HCT116 (cell line): Measurements from ENCODE around the gene OR56A4. TPM values are rescaled to one million over a fixed set of nuclear protein-coding genes. Genes with fewer than 3 reads are reported as not detected.
"Not testable (repeated sequence)": the region's sequence is repeated elsewhere in the genome, so short reads cannot be mapped to it uniquely, and the experiment has no call there.

Experiments used
- ATAC-seq: fragments of 200-7000 bp; cut with Tn5 transposase; 2 replicates; pipeline ENCODE4 v1.9.1; 2020; ENCODE audit warnings: mild to moderate bottlenecking, moderate library complexity
- BruUV-seq: library from RNA; stranded (reverse); fragments of 400-500 nt; replicated peaks from 2 replicates; lab custom pipeline; 2021; lab: Mats Ljungman, UMichigan
- CTCF ChIA-PET: fragments of 300-600 bp; sonication (Branson Sonifier 250); formaldehyde crosslinking; loops from one replicate; lab custom pipeline; 2021; ENCODE audit warnings: antibody characterized with exemption; lab: Charles Lee
- POLR2A ChIA-PET: fragments of 300-600, 350-600 bp; sonication (Branson Sonifier 250); formaldehyde crosslinking; loops from one replicate; lab custom pipeline; 2021; ENCODE audit warnings: antibody characterized with exemption; lab: Charles Lee
- RAD21 ChIA-PET, 2 experiments: fragments of 300-600 bp; sonication (Branson Sonifier 250); formaldehyde crosslinking; loops; one replicate each; lab custom pipeline; 2023; ENCODE audit warnings: low total read pairs in 2 of 2; ENCODE audit not compliant: uncharacterized antibody in 2 of 2, unreplicated experiment in 2 of 2, low non-redundant PET in 1 of 2; lab: Charles Lee
- DNase-seq: peaks from one replicate; pipeline ENCODE4 v3.0.0-alpha.2; 2010; ENCODE audit warnings: low read depth, low spot score
- H2AFZ ChIP-seq: fragments of 200-600 bp; shearing (Covaris generic), sonication (generic); 2 replicates; pipeline ENCODE4 v1.6.1; 2017; ENCODE audit warnings: low read depth, mixed run types, mixed read lengths, antibody characterized with exemption, low read length; ENCODE audit not compliant: poor library complexity, severe bottlenecking
- H3K27ac ChIP-seq: 2 replicates; pipeline ENCODE4 v1.5.1; 2012; ENCODE audit warnings: low read depth, low read length
- H3K27me3 ChIP-seq: fragments of 200-600 bp; sonication (generic); 2 replicates; pipeline ENCODE4 v1.6.1; 2016; ENCODE audit warnings: mixed run types, low read length, mixed read lengths; ENCODE audit not compliant: insufficient read depth
- H3K36me3 ChIP-seq, 2 experiments: fragments of 200-500 bp in 1 of 2; fragments of 200-600 bp in 1 of 2; sonication (Bioruptor generic) in 1 of 2; sonication (generic) in 1 of 2; 2 replicates each; pipeline versions ENCODE4 v1.5.1 to v1.6.1; 2014 to 2016; ENCODE audit warnings: low read length in 2 of 2, inconsistent platforms in 1 of 2, mixed read lengths in 1 of 2, mixed run types in 1 of 2; ENCODE audit not compliant: insufficient read depth in 2 of 2, control insufficient read depth in 1 of 2
- H3K4me1 ChIP-seq, 2 experiments: fragments of 200-600 bp in 1 of 2; sonication (generic) in 1 of 2; 2 replicates each; pipeline versions ENCODE4 v1.5.1 to v1.6.1; 2012 to 2017; ENCODE audit warnings: low read length in 2 of 2, inconsistent platforms in 1 of 2, mild to moderate bottlenecking in 1 of 2, mixed read lengths in 1 of 2, mixed run types in 1 of 2, moderate library complexity in 1 of 2; ENCODE audit not compliant: insufficient read depth in 2 of 2, control insufficient read depth in 1 of 2
- H3K4me2 ChIP-seq: fragments of 200-600 bp; sonication (generic); 2 replicates; pipeline ENCODE4 v1.6.1; 2017; ENCODE audit warnings: mixed run types, low read length, mixed read lengths
- H3K4me3 ChIP-seq, 2 experiments: fragments of 200-600 bp in 1 of 2; sonication (generic) in 1 of 2; replicated peaks in 1 of 2; 2 replicates each; pipeline ENCODE4 v1.5.1; 2011 to 2016; ENCODE audit warnings: low read length in 2 of 2, control low read depth in 1 of 2, low read depth in 1 of 2, mild to moderate bottlenecking in 1 of 2, mixed read lengths in 1 of 2, mixed run types in 1 of 2
- H3K79me2 ChIP-seq: fragments of 200-600 bp; sonication (generic); 2 replicates; pipeline ENCODE4 v1.6.1; 2017; ENCODE audit warnings: mild to moderate bottlenecking, mixed run types, low read length, moderate library complexity, mixed read lengths; ENCODE audit not compliant: insufficient read depth
- H3K9ac ChIP-seq: fragments of 200-600 bp; sonication (generic); 2 replicates; pipeline ENCODE4 v1.6.1; 2016; ENCODE audit warnings: low read length, mixed read lengths
- H3K9me2 ChIP-seq: fragments of 200-600 bp; sonication (generic), shearing (Covaris generic); 2 replicates; pipeline ENCODE4 v1.6.1; 2017; ENCODE audit warnings: mixed run types, mild to moderate bottlenecking, moderate library complexity; ENCODE audit not compliant: insufficient read depth
- H3K9me3 ChIP-seq, 2 experiments: fragments of 200-500 bp in 1 of 2; fragments of 200-600 bp in 1 of 2; sonication (Bioruptor generic) in 1 of 2; sonication (generic) in 1 of 2; 2 replicates each; pipeline ENCODE4 v1.6.1; 2014 to 2017; ENCODE audit warnings: low read length in 2 of 2, mixed read lengths in 2 of 2, inconsistent platforms in 1 of 2, low read depth in 1 of 2, mild to moderate bottlenecking in 1 of 2, mixed run types in 1 of 2, moderate library complexity in 1 of 2; ENCODE audit not compliant: control insufficient read depth in 1 of 2, insufficient read depth in 1 of 2
- H4K20me1 ChIP-seq: fragments of 200-600 bp; sonication (generic), shearing (Covaris generic); 2 replicates; pipeline ENCODE4 v1.6.1; 2017; ENCODE audit warnings: mixed run types, mild to moderate bottlenecking, moderate library complexity; ENCODE audit not compliant: insufficient read depth
- CBX3 ChIP-seq: IDR thresholded peaks from 2 replicates; pipeline ENCODE4 v1.6.1; 2012; ENCODE audit warnings: low read depth
- CEBPB ChIP-seq: IDR thresholded peaks from 2 replicates; pipeline ENCODE4 v1.6.1; 2012; ENCODE audit warnings: low read depth
- EZH2phosphoT487 ChIP-seq: fragments of 200-600 bp; IDR thresholded peaks from 2 replicates; pipeline ENCODE4 v1.6.1; 2018; ENCODE audit warnings: antibody characterized with exemption, borderline replicate concordance
- JUND ChIP-seq: IDR thresholded peaks from 2 replicates; pipeline ENCODE4 v1.6.1; 2012
- POLR2A ChIP-seq: IDR thresholded peaks from 2 replicates; pipeline ENCODE4 v1.7.0; 2011; ENCODE audit warnings: borderline replicate concordance; ENCODE audit not compliant: insufficient read depth, insufficient read length; ENCODE audit errors: extremely low read depth
- RAD21 ChIP-seq: IDR thresholded peaks from 2 replicates; pipeline ENCODE4 v1.6.1; 2012; ENCODE audit warnings: low read depth, mild to moderate bottlenecking
- SP1 ChIP-seq: IDR thresholded peaks from 2 replicates; pipeline ENCODE4 v1.6.1; 2012; ENCODE audit warnings: low read depth
- TCF7L2 ChIP-seq: IDR thresholded peaks from 2 replicates; pipeline ENCODE4 v1.7.0; 2011; ENCODE audit warnings: borderline replicate concordance, inconsistent platforms; ENCODE audit not compliant: insufficient read depth, insufficient read length; ENCODE audit errors: extremely low read depth
- ZNF274 ChIP-seq: fragments of 200-500 bp; sonication (Bioruptor generic); IDR thresholded peaks from 2 replicates; pipeline ENCODE4 v1.6.1; 2014; ENCODE audit warnings: mild to moderate bottlenecking, low read depth, low read length, inconsistent platforms
- intact Hi-C: fragments of 100-400 bp; cut with micrococcal nuclease; formaldehyde crosslinking; loops from 2 replicates; pipeline ENCODE4 v1.10.0; 2022
- total RNA-seq: library from RNA; stranded (reverse); gene quantifications from one replicate; pipeline ENCODE4 v1.2.1, GENCODE V29; 2021; ENCODE audit not compliant: unreplicated experiment
- TF ChIP-seq, protein P1 (sequence below): IDR thresholded peaks from 2 replicates; pipeline ENCODE4 v1.6.1; 2012
- TF ChIP-seq, protein P2 (sequence below), 3 experiments: fragments of 200-600 bp in 1 of 3; sonication (generic) in 1 of 3; IDR thresholded peaks in 2 of 3; conservative IDR thresholded peaks in 1 of 3; 2 replicates each; pipeline ENCODE4 v1.5.1; 2012 to 2017; ENCODE audit warnings: low read depth in 2 of 3, low read length in 2 of 3, antibody characterized with exemption in 1 of 3, borderline replicate concordance in 1 of 3, control low read depth in 1 of 3, mild to moderate bottlenecking in 1 of 3, mixed read lengths in 1 of 3, mixed run types in 1 of 3, moderate library complexity in 1 of 3; ENCODE audit not compliant: insufficient read depth in 1 of 3

The OR56A4 gene
- total RNA-seq, 1 experiment from 2014 or later: not detected

DNA sequence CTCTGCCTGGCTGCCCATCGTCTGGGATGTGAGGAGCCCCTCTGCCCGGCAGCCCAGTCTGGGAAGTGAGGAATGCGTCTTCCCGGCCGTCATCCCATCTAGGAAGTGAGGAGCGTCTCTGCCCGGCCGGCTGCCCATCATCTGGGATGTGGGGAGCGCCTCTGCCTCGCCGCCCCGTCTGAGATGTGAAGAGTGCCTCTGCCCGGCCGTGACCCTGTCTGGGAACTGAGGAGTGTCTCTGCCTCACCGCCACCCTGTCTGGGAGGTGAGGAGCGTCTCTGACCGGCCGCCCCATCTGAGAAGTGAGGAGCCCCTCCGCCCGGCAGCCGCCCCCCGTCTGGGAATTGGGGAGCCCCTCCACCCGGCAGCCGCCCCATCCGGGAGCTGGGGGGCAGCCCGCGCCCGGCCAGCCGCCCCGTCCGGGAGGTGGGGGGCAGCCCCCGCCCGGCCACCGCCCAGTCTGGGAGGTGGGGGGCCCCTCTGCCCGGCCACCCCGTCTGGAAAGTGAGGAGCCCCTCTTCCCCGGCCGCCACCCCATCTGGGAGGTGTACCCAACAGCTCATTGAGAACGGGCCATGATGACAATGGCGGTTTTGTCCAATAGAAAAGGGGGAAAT lies 45.9 kb downstream of the OR56A4 start:
- H3K79me2 ChIP-seq, H3K36me3 ChIP-seq, DNase-seq, H3K27me3 ChIP-seq, intact Hi-C loops, H3K27ac ChIP-seq, H3K4me3 ChIP-seq, CTCF ChIA-PET, H3K4me2 ChIP-seq, H3K4me1 ChIP-seq, POLR2A ChIA-PET, BruUV-seq, H3K9ac ChIP-seq, H4K20me1 ChIP-seq, H3K9me3 ChIP-seq, H3K9me2 ChIP-seq, H2AFZ ChIP-seq, ATAC-seq, RAD21 ChIA-PET: not testable (repeated sequence)

GRCh38 chr11:5955586-5955985 lies 51.2 kb downstream of the OR56A4 start:
- Histone ChIP-seq H3K4me1 (no peaks in the 10 kb centered on the region), H2AFZ (no peak overlapping the region), H4K20me1 (no peaks in the 10 kb centered on the region)
- DNase-seq: no peak
- ATAC-seq: no peak
- TF ChIP-seq POLR2A (no peak), CBX3 (no peak), JUND (no peak), RAD21 (no peak), TCF7L2 (no peak), ZNF274 (no peak), SP1 (no peak), CEBPB (no peak), EZH2phosphoT487 (no peak)
- TF ChIP-seq, protein P1, sequence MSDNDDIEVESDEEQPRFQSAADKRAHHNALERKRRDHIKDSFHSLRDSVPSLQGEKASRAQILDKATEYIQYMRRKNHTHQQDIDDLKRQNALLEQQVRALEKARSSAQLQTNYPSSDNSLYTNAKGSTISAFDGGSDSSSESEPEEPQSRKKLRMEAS: no peak
- TF ChIP-seq, protein P2, sequence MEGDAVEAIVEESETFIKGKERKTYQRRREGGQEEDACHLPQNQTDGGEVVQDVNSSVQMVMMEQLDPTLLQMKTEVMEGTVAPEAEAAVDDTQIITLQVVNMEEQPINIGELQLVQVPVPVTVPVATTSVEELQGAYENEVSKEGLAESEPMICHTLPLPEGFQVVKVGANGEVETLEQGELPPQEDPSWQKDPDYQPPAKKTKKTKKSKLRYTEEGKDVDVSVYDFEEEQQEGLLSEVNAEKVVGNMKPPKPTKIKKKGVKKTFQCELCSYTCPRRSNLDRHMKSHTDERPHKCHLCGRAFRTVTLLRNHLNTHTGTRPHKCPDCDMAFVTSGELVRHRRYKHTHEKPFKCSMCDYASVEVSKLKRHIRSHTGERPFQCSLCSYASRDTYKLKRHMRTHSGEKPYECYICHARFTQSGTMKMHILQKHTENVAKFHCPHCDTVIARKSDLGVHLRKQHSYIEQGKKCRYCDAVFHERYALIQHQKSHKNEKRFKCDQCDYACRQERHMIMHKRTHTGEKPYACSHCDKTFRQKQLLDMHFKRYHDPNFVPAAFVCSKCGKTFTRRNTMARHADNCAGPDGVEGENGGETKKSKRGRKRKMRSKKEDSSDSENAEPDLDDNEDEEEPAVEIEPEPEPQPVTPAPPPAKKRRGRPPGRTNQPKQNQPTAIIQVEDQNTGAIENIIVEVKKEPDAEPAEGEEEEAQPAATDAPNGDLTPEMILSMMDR (IDR thresholded peaks at IDR 0.05 in 2 of 3, conservative IDR thresholded peaks at IDR 0.05 in 1 of 3; ENCODE audit: borderline replicate concordance in 1 of 3, insufficient read depth in 1 of 3, low read depth in 2 of 3, low read length in 2 of 3): no peak
- TF ChIP-seq, all 23 proteins: peak for 0
- POLR2A ChIA-PET: no interaction called here
- RAD21 ChIA-PET: no interaction called here
- Histone ChIP-seq H3K9ac (no peak overlapping the region), H3K4me2 (no peak overlapping the region), H3K27me3 (peaks cover 9% of the 10 kb centered on the region), H3K9me3 (no peaks in the 10 kb centered on the region; a peak in 1 of 4 replicates), H3K79me2 (no peaks in the 10 kb centered on the region), H3K4me3 (no peak overlapping the region), H3K27ac (no peak overlapping the region), H3K36me3 (no peaks in the 10 kb centered on the region), H3K9me2 (no peaks in the 10 kb centered on the region)
- CTCF ChIA-PET: no interaction called here
- no TSS peak for BruUV-seq
- intact Hi-C loops: no loop called here
